HL-60/S4 (cell line): ENCODE results near the gene WDR45B.
"Not testable (repeated sequence)": the region's sequence is repeated elsewhere in the genome, so short reads cannot be mapped to it uniquely, and the experiment has no call there.

Source experiments
- in situ Hi-C: fragments of 300-500 bp; cut with MboI; formaldehyde crosslinking; loops from 2 replicates; pipeline ENCODE4 v1.14.3; 2022; ENCODE audit warnings: low sequenced_read_pairs

The WDR45B gene

GRCh38 chr17:82587234-82588086 lies 60.8 kb downstream of the WDR45B start:
- in situ Hi-C loops: no loop called here

- in situ Hi-C loops: no loop called here
These were observed 61.5 kb downstream of the WDR45B start for GRCh38 chr17:82586576-82587233.

GRCh38 chr17:82585935-82586575 lies 62.2 kb downstream of the WDR45B start:
- in situ Hi-C loops: not testable (repeated sequence)

- in situ Hi-C loops: no loop called here
These were observed 64.5 kb downstream of the WDR45B start for GRCh38 chr17:82583720-82584234.

- in situ Hi-C loops: no loop called here
These were observed 65.5 kb downstream of the WDR45B start for GRCh38 chr17:82582709-82583108.

GRCh38 chr17:82582213-82582612 lies 66.0 kb downstream of the WDR45B start:
- in situ Hi-C loops: no loop called here

GRCh38 chr17:82579969-82580368 lies 68.3 kb downstream of the WDR45B start:
- in situ Hi-C loops: not testable (repeated sequence)

GRCh38 chr17:82577300-82577699 lies 70.9 kb downstream of the WDR45B start:
- in situ Hi-C loops: no loop called here

GRCh38 chr17:82575581-82576221 lies 72.5 kb downstream of the WDR45B start:
- in situ Hi-C loops: not testable (repeated sequence)

GRCh38 chr17:82574041-82574440 lies 74.2 kb downstream of the WDR45B start:
- in situ Hi-C loops: no loop called here

GRCh38 chr17:82571855-82572254 lies 76.4 kb downstream of the WDR45B start:
- in situ Hi-C loops: no loop called here

- in situ Hi-C loops: no loop called here
These were observed 78.0 kb downstream of the WDR45B start for GRCh38 chr17:82570277-82570676.

GRCh38 chr17:82569621-82570020 lies 78.6 kb downstream of the WDR45B start:
- in situ Hi-C loops: no loop called here

- in situ Hi-C loops: no loop called here
These were observed 79.2 kb downstream of the WDR45B start for GRCh38 chr17:82568997-82569393.

GRCh38 chr17:82567286-82567685 lies 81.0 kb downstream of the WDR45B start:
- in situ Hi-C loops: no loop called here

GRCh38 chr17:82566129-82566960 lies 81.9 kb downstream of the WDR45B start:
- in situ Hi-C loops: no loop called here

GRCh38 chr17:82565551-82565950 lies 82.7 kb downstream of the WDR45B start:
- in situ Hi-C loops: no loop called here
